GM21447 (cell line): ENCODE results near the gene ASIC2.
"Not testable (repeated sequence)": the region's sequence is repeated elsewhere in the genome, so short reads cannot be mapped to it uniquely, and the experiment has no call there.

Experiments
- ATAC-seq: cut with Tn5 transposase; IDR thresholded peaks from one replicate; pipeline ENCODE4 v1.9.1; 2021; ENCODE audit not compliant: unreplicated experiment

ASIC2 gene

DNA sequence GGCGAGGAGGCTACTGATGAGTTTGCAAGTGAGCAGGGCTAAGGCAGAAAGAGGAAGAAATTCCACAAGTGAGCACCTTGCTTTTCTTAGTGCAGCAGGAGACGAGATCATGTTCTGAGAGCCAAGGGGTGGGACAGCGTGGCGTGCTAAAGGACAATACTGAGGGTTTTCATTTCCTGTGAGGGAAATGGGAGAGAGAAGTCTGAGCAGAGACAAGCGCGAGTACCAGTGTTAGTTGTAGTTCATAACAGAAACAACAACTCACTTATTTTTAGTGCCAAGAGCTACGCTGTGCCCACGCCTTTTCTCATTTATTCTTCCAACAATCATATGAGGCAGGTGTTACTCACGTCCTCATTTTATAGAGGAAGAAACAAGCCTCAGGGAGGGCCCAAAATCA lies 299.1 kb downstream of the ASIC2 start:
- ATAC-seq, result no peak

DNA sequence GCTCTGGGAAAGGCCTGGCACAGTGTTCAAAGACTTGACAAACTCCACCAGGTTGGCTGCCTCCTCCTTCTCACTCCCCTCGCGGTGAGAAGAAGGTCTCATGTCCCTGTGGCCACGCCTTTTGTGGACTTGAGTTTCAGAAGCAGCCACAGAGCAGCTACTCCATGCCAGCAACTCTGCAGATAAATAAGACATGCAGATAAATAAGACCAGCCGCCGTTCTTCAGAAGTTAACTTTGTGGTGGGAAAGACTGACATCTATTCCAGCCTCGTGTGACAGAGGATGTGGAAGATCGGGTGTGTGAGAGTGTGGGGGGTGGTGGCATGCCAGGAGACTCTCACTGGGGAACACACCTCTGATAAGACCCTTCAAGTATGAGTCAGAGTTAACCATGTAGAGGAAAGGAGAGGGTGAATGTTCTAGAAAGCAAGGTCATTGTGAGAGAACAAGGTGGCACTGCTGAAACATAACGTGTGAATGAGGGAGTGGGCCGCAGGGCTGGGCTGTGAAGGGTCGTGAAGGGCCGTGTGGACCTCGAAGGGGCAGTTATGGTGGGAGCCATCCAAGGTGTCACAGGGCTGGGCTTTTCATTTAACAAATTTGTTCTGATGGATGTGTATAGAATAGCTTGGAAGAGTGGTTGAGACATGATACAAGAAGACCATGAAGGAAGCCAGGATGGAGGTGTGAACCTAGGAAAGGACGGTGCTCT lies 300.6 kb downstream of the ASIC2 start:
- ATAC-seq, result no peak

GRCh38 chr17:32988481-32989101 lies 304.5 kb downstream of the ASIC2 start:
- no peak for ATAC-seq

DNA sequence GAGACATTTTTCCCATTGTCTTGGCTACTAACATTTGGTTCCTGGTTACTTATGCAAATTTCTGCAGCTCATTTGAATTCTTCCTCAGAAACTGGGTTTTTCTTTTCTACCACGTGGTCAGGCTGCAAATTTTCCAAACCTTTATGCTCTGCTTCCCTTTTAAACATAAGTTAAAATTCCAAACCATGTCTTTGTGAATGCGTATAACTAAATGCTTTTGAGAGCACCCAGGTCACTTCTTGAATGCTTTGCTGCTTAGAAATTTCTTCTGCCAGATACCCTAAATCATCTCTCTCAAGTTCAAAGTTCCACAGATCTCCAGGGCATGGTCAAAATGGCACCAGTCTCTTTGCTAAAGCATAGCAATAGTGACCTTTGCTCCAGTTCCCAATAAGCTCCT lies 305.2 kb downstream of the ASIC2 start:
- not testable (repeated sequence) for ATAC-seq

- not testable (repeated sequence) for ATAC-seq
These were observed 305.7 kb downstream of the ASIC2 start for GRCh38 chr17:32987453-32987805.

- ATAC-seq, result no peak
These were observed 307.9 kb downstream of the ASIC2 start for GRCh38 chr17:32985050-32985756.

DNA sequence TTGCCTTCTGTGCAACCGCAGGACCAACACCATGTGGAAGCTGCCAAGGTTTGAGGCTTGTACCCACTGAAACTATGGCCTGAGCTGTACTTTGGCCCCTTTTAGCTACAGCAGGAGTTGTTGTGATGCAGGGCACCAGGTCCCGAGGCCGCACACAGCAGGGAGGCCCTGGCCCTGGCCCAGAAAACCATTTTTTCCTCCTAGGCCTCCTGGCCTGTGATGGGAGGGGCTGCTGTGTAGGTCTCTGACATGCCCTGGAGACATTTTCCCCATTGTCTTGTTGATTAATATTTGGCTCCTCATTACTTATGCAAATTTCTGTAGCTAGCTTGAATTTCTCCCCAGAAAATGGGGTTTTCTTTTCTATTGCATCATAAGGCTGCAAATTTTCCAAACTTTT lies 311.5 kb downstream of the ASIC2 start:
- ATAC-seq, result not testable (repeated sequence)

DNA sequence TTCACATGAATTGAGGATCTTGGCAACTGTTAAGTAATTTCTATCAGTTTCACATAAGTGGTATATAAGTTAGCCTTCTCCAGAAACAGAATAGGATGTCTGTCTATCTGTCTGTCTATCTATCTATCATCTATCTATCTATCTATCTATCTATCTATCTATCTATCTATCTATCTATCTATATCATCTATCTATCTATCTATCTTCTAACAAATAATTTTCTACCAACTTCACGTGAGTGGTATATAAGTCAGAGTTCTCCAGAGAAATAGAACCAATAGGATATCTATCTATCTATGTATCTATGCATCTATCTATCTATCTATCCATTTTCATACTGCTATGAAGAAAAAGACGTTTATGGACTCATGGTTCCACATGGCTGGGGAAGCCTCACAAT lies 312.9 kb downstream of the ASIC2 start:
- ATAC-seq, result no peak

GRCh38 chr17:32976605-32977004 lies 316.5 kb downstream of the ASIC2 start:
- ATAC-seq, result no peak

DNA sequence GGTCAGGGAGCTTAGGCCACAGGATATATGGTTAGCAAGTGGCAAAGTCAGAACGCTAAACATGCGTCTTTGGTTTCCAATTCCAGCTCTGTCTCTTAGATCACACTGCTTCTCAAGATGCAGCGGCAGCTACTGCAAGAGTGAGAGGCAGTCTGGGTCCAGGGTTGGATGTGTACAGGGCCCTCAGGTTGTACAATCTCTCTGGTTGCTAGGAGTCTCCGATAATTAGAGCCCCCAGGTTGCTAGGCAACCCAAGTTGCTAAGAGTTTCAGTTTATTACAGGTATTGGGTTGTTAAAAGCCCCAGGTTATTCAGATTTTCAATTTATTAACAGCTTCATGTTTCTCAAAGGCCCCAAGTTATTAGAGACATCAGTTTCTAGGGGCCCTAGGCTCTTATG lies 317.0 kb downstream of the ASIC2 start:
- no peak for ATAC-seq

DNA sequence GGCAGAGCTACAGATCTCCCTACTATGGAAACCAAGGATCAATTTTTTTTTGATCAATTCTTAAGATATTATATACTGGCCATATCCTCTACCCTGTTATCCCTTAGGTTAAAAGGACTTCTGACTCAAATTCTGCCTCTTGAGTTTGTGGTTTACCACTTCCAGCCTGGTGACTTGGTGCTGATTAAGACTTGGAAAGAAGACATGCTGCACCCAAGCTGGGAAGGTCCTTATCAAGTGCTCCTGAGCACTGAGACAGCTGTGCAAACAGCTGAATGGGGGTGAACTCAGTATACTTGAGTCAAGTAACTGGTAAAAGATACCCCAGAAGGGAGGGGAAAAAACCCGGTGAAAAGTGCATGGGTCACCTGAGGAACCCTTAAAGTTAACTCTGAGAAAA lies 321.9 kb downstream of the ASIC2 start:
- ATAC-seq, result no peak

DNA sequence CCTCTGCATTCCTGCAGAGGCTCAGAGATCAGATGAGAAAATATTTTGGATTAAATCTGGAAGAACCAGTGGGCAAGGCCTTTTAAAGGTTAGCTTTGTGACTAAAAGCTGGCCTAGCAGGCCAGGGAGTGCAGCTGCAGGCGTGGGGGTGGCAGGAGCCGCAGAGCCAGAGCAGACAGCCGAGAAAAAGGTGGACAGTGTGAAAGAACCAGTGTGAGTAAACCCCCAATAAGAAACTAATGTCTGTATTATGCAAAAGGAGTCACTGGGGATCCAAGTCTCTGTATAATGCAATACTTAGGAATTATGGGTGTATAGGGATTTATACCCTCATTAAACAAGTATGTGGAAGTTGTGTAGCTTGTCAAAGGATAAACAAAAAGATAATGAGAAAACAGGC lies 322.8 kb downstream of the ASIC2 start:
- ATAC-seq, result peak; percentile 50

GRCh38 chr17:32969231-32969630 lies 323.9 kb downstream of the ASIC2 start:
- not testable (repeated sequence) for ATAC-seq

GRCh38 chr17:32964541-32964940 lies 328.6 kb downstream of the ASIC2 start:
- ATAC-seq, result no peak
